Breast epithelium (tissue), 4 donors: ENCODE results near the gene AGRP. TPM values are rescaled to one million over a fixed set of nuclear protein-coding genes. Genes with fewer than 3 reads are reported as not detected.

Experiments
- DNase-seq, 2 donors: peaks; one replicate each; pipeline ENCODE4 v3.0.0-alpha.2; 2019; ENCODE audit warnings: low spot score in 2 of 2
- H3K27ac ChIP-seq, 2 donors: fragments of 200-600 bp; sonication (generic) in 1 of 2; one replicate each; pipeline ENCODE4 v1.5.1; 2016 to 2019; ENCODE audit warnings: mild to moderate bottlenecking in 1 of 2
- H3K27me3 ChIP-seq, 2 donors: fragments of 200-600 bp; sonication (generic) in 1 of 2; one replicate each; pipeline versions ENCODE4 v1.5.1 to v1.6.0; 2017 to 2019; ENCODE audit warnings: control low read depth in 1 of 2, mild to moderate bottlenecking in 1 of 2
- H3K36me3 ChIP-seq: fragments of 200-600 bp; one replicate; pipeline ENCODE4 v1.5.1; 2019
- H3K4me1 ChIP-seq, 2 donors: fragments of 200-600 bp; sonication (generic); one replicate each; pipeline ENCODE4 v1.5.1; 2016 to 2019; ENCODE audit warnings: control low read depth in 1 of 2
- H3K4me3 ChIP-seq, 3 donors: fragments of 200-600 bp; sonication (generic); 1 replicate in 2 of 3; 2 replicates in 1 of 3; pipeline ENCODE4 v1.5.1; 2016 to 2019; ENCODE audit warnings: mild to moderate bottlenecking in 3 of 3, moderate library complexity in 2 of 3
- H3K9me3 ChIP-seq, 2 donors: fragments of 200-600 bp; sonication (generic) in 1 of 2; one replicate each; pipeline ENCODE4 v1.5.1; 2016 to 2019; ENCODE audit warnings: control low read depth in 1 of 2
- POLR2A ChIP-seq: fragments of 450-650 bp; IDR thresholded peaks from one replicate; pipeline ENCODE4 v1.6.1; 2016; ENCODE audit warnings: antibody characterized with exemption, mild to moderate bottlenecking, moderate library complexity
- POLR2AphosphoS5 ChIP-seq, 3 donors: sonication (generic); formaldehyde crosslinking; IDR thresholded peaks; one replicate each; pipeline ENCODE4 v1.6.1; 2017; ENCODE audit warnings: antibody characterized with exemption in 3 of 3
- intact Hi-C: fragments of 100-400 bp; cut with DNase I; formaldehyde crosslinking; loops from one replicate; pipeline ENCODE4 v1.15.1; 2023; ENCODE audit warnings: low total_unique reads
- total RNA-seq, 3 donors: library from RNA; depleted of rRNA; stranded (reverse); fragments of >200 nt; gene quantifications; one replicate each; pipeline ENCODE4 v1.1.0, GENCODE V29; 2016
- TF ChIP-seq, protein P1 (sequence below), 3 donors: fragments of 450-650 bp; IDR thresholded peaks; one replicate each; pipeline ENCODE4 v1.5.1; 2016 to 2017; ENCODE audit warnings: antibody characterized with exemption in 3 of 3, mild to moderate bottlenecking in 3 of 3, moderate library complexity in 3 of 3

The AGRP gene
- total RNA-seq, 3 donors from 2014 or later, result not detected

DNA sequence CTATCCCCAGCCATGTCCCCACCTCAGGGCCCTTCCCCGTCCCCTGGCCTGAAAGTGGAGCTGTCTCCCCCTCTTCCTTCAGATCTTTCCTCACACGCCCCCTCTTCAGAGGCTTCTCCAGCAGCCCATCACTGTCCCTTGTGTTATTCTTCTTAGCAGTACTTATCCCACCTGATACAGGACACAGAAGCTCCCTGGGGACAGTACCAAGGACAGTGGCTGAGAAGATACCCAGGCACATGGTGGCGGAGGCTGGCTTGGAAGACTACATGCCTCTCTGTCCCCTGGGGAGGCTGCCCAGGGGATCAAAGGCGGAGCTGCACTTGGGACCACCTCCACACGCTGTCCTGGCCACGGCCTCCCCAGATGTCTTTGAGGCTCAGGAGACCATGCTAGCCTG lies 28.5 kb downstream of the AGRP start:
- H3K4me3 ChIP-seq, result no peak overlapping the region
- TF ChIP-seq POLR2A, result no peak
- no peak for TF ChIP-seq POLR2AphosphoS5 (IDR thresholded peaks at IDR 0.05)
- TF ChIP-seq, protein P1, sequence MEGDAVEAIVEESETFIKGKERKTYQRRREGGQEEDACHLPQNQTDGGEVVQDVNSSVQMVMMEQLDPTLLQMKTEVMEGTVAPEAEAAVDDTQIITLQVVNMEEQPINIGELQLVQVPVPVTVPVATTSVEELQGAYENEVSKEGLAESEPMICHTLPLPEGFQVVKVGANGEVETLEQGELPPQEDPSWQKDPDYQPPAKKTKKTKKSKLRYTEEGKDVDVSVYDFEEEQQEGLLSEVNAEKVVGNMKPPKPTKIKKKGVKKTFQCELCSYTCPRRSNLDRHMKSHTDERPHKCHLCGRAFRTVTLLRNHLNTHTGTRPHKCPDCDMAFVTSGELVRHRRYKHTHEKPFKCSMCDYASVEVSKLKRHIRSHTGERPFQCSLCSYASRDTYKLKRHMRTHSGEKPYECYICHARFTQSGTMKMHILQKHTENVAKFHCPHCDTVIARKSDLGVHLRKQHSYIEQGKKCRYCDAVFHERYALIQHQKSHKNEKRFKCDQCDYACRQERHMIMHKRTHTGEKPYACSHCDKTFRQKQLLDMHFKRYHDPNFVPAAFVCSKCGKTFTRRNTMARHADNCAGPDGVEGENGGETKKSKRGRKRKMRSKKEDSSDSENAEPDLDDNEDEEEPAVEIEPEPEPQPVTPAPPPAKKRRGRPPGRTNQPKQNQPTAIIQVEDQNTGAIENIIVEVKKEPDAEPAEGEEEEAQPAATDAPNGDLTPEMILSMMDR (IDR thresholded peaks at IDR 0.05), result no peak
- no peaks in the 10 kb centered on the region for H3K36me3 ChIP-seq
- intact Hi-C loops, result no loop called here
- H3K27me3 ChIP-seq, result no peaks in the 10 kb centered on the region
- H3K9me3 ChIP-seq, result no peaks in the 10 kb centered on the region
- peak overlapping the region in 1 of 2 donors; percentile 56 for H3K27ac ChIP-seq
- no peak for DNase-seq
- peaks cover 16 to 57% of the 10 kb centered on the region in 2 donors for H3K4me1 ChIP-seq

DNA sequence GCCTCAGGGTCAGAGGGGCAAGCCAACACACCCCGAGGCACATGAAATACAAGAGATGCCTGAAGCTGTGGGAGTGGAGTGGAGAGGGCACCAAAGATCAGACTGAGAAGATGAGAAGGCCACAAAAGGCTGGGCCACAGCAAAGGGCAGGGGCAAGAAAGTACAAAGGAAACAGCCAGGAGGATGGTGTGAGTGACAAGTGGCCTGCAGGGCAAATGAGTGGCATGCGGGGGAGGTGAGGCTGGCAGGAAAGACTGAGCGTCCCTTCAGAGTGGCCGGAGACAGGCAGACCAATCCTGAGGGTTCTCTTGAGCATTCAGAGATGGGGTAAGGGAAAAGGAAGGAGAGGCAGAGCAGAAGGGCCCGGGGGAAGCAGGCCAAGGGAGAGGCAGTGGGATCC lies 29.2 kb downstream of the AGRP start:
- peaks cover 12 to 53% of the 10 kb centered on the region in 2 donors for H3K4me1 ChIP-seq
- H3K9me3 ChIP-seq, result no peaks in the 10 kb centered on the region
- no peak for DNase-seq
- TF ChIP-seq, protein P1 (IDR thresholded peaks at IDR 0.05), result no peak
- no peak for TF ChIP-seq POLR2AphosphoS5 (IDR thresholded peaks at IDR 0.05)
- no peaks in the 10 kb centered on the region for H3K36me3 ChIP-seq
- intact Hi-C loops, result no loop called here
- H3K27ac ChIP-seq, result peak overlapping the region in 1 of 2 donors; percentile 56
- no peaks in the 10 kb centered on the region for H3K27me3 ChIP-seq
- H3K4me3 ChIP-seq, result no peak overlapping the region

DNA sequence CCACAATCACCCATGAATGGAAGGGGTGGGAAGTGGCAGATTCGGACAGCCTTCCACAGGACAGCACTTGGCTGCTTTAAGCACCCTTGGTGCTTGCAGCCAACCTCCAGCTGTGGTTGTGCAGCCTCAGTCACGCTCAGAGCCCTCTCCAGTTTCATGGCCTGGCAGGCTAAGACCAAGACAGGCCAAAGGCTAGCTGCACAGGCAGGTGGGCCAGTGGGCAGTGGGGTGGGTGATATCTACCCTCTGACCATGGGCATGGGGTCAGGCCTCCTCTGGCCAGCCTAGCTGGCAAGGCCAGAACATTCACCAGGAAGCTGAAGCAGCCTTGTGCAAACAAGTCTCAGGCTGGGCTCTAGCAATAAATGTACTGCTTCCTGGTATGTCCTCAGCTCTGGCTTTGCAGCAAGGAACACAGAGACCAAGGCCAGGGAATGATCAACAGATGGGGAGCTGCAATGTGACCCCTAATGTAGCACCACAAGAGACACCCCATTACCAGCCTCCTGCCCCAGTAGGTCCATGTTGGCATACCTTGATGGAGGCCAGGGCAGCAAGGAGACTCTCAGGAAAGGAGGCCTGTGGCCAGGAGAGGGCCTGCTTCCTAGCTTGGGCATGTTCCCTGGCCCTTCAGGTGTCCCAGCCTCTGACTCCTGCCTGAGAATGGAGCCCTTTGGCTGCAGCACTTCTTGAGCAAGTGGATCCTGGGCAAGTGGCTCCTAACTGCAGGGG lies 31.5 kb downstream of the AGRP start:
- H3K4me3 ChIP-seq, result no peak overlapping the region
- H3K27me3 ChIP-seq, result no peaks in the 10 kb centered on the region
- no peaks in the 10 kb centered on the region for H3K9me3 ChIP-seq
- no peak for DNase-seq
- no peaks in the 10 kb centered on the region for H3K36me3 ChIP-seq
- TF ChIP-seq POLR2A (no peak), POLR2AphosphoS5 (IDR thresholded peaks at IDR 0.05) (peak in 1 of 3 donors; percentile 15)
- H3K27ac ChIP-seq, result peak overlapping the region; percentile 75 to 83
- H3K4me1 ChIP-seq, result peaks cover 6 to 35% of the 10 kb centered on the region in 2 donors
- intact Hi-C loops, result no loop called here

DNA sequence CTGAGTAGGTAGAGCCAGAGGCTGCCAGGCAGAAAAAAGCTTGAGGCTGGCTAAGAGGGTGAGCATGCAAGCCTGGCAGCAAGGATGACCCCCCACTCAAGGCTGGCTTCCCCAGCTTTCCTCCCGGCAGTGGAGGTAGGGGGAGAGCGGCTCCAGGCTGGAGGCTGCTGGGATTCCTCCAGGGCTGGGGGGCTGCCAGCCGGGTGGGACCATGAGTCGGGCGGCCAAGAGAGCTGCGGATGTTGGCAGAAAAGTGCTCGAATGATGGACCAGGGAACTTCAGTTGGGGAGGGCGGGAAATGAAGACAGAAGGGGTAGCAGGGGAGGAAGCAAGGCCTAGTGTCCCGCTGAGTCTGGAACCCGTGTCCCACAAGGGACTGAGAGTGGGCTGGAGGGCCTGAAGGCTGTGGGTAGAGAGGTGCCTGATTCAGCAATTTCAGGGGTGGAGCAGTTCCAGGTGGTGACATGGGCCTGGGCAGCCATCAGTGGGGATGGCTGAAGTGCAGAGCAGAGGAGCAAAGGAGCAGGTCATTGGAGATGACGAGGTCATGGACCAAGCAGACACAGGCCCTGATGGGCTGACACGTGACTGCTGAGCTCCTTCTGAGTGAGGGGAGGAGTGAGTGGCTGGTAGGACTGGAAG lies 32.2 kb downstream of the AGRP start:
- intact Hi-C loops, result no loop called here
- Histone ChIP-seq H3K27ac (peak overlapping the region; percentile 75 to 83), H3K4me1 (peaks cover 13 to 35% of the 10 kb centered on the region in 2 donors), H3K36me3 (no peaks in the 10 kb centered on the region), H3K4me3 (no peak overlapping the region), H3K27me3 (no peaks in the 10 kb centered on the region), H3K9me3 (no peaks in the 10 kb centered on the region)
- no peak for DNase-seq
- TF ChIP-seq POLR2AphosphoS5 (IDR thresholded peaks at IDR 0.05) (no peak), POLR2A (no peak)
- TF ChIP-seq, protein P1 (IDR thresholded peaks at IDR 0.05), result no peak

DNA sequence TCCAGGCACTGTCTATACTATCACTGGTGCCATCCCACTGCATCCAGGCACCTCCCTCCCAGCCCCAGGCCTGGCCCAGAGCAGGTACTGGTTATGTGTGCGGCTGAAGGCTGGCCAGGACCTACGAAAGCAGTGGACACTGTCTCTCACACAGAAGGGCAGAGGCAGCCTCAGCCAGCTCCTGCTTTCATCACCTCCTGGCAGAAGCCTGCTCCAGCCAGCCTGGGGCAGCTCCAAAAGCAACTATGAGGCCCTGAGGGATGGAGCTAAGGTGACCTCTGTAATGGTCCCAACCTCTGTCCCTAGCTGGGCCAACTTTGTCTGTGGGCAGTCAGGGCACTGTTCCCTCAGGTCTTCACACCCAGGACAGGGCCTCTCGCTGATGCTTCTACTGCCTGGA lies 33.6 kb downstream of the AGRP start:
- TF ChIP-seq, protein P1 (IDR thresholded peaks at IDR 0.05), result no peak
- TF ChIP-seq POLR2A (no peak), POLR2AphosphoS5 (IDR thresholded peaks at IDR 0.05) (no peak)
- Histone ChIP-seq H3K27me3 (no peaks in the 10 kb centered on the region), H3K27ac (peak overlapping the region; percentile 67 to 75), H3K4me3 (no peak overlapping the region), H3K4me1 (peaks cover 21 to 48% of the 10 kb centered on the region in 2 donors), H3K9me3 (no peaks in the 10 kb centered on the region), H3K36me3 (no peaks in the 10 kb centered on the region)
- intact Hi-C loops, result no loop called here
- DNase-seq, result no peak
